ENCODE data around the gene PPIF. TPM values are rescaled to one million over a fixed set of nuclear protein-coding genes. Genes with fewer than 3 reads are reported as not detected.

The PPIF gene
- polyA plus RNA-seq, 1 donor (not counting 4 experiments of a cell fraction or from before 2014, with no cell fraction given): 71.3 TPM

DNA sequence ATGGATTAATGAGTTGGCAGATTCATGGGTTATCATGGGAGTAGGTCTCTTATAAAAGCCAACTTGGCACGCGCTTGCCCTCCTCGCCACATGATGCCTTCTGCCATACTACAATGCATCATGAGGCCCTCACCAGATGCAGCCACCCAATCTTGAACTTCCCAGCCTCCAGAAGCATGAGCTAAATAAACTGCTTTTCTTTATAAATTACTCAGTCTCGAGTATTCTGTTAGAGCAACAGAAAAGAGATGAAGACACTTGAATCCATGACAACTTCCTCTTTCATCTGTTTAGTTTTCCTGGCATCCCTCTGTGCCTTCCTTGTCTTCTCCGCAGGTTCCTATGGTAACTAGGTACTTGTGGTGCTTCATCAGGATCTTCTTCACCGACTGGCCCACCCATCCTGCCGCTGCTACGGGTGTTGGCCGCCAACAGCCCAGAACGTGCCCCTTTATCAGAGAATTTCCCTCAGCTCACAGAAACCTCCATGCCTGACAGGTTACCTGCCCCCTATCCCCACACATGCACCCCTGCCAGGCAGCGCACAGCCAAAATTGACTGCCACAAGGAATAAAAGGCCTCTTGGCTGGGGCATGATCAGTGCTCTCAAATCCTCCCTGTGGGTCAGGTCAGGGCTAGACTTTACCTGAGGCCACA is 28.0 kb upstream of the PPIF start:
- Histone ChIP-seq H3K27ac (ENCODE audit: control insufficient read depth, insufficient read depth, low read length) (no peak overlapping the region), H3K9ac (ENCODE audit: control insufficient read depth, extremely low read depth, insufficient read depth, low read length) (no peak overlapping the region), H3K9me3 (ENCODE audit: control insufficient read depth, low read depth, low read length) (no peaks in the 10 kb centered on the region), H3K4me3 (ENCODE audit: control insufficient read depth in 2 of 3, extremely low read depth in 1 of 3, insufficient read depth in 2 of 3, low read depth in 1 of 3, low read length in 3 of 3) (no peak overlapping the region), H3K27me3 (ENCODE audit: control insufficient read depth, extremely low read depth, insufficient read depth, low read length) (no peaks in the 10 kb centered on the region), H3K79me2 (ENCODE audit: control insufficient read depth, insufficient read depth, low read length) (no peaks in the 10 kb centered on the region), H3K9me1 (ENCODE audit: control insufficient read depth, extremely low read depth, insufficient read depth, low read length) (no peaks in the 10 kb centered on the region), H3K4me1 (ENCODE audit: control insufficient read depth, extremely low read depth, insufficient read depth, low read length) (peaks cover 68% of the 10 kb centered on the region), H4K20me1 (ENCODE audit: control insufficient read depth, extremely low read depth, insufficient read depth, low read length) (no peaks in the 10 kb centered on the region), H3K4me2 (ENCODE audit: control insufficient read depth, extremely low read depth, insufficient read depth, low read depth, low read length) (no peak overlapping the region), H2AFZ (ENCODE audit: control insufficient read depth, low read length) (no peak overlapping the region), H3K36me3 (ENCODE audit: control insufficient read depth in 2 of 2, extremely low read depth in 1 of 2, insufficient read depth in 2 of 2, low read length in 2 of 2) (no peaks in the 10 kb centered on the region)
- dilution Hi-C loops (cut with MboI; ENCODE audit: extremely low pct_ligation_motif_present, low sequenced_read_pairs): no loop called here
- FAIRE-seq (no peak), DNase-seq (ENCODE audit: low read depth, low spot score) (no peak)
- TF ChIP-seq, protein P1, sequence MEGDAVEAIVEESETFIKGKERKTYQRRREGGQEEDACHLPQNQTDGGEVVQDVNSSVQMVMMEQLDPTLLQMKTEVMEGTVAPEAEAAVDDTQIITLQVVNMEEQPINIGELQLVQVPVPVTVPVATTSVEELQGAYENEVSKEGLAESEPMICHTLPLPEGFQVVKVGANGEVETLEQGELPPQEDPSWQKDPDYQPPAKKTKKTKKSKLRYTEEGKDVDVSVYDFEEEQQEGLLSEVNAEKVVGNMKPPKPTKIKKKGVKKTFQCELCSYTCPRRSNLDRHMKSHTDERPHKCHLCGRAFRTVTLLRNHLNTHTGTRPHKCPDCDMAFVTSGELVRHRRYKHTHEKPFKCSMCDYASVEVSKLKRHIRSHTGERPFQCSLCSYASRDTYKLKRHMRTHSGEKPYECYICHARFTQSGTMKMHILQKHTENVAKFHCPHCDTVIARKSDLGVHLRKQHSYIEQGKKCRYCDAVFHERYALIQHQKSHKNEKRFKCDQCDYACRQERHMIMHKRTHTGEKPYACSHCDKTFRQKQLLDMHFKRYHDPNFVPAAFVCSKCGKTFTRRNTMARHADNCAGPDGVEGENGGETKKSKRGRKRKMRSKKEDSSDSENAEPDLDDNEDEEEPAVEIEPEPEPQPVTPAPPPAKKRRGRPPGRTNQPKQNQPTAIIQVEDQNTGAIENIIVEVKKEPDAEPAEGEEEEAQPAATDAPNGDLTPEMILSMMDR (optimal IDR thresholded peaks at IDR 0.05 in 1 of 3, IDR thresholded peaks at IDR 0.05 in 1 of 3, conservative IDR thresholded peaks at IDR 0.05 in 1 of 3; ENCODE audit: extremely low read depth in 1 of 3, insufficient read depth in 2 of 3, low read length in 3 of 3): no peak
- no peak for TF ChIP-seq EZH2 (IDR thresholded peaks at IDR 0.05; ENCODE audit: low read length)

DNA sequence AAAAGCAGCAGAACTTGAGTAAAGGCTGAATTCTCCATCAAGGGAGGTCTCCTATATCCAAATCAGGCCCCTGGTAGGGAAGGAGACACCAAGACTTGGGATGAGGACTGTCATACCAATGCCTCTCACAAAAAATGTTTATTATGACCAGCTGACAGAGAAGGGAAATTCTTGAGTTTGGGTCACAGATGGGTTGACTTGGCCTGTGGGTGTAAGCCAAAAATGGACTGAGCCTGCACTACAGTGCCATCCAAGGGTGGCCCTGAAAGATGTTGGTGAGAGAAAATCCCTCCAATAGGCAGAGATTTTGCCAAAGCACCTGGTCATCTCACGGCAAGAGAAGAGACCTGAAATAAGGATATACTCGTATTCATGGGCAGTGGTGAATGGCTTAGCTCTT is 27.0 kb upstream of the PPIF start:
- H3K4me1 ChIP-seq (ENCODE audit: control insufficient read depth, extremely low read depth, insufficient read depth, low read length): peaks cover 60% of the 10 kb centered on the region
- dilution Hi-C loops (cut with MboI; ENCODE audit: extremely low pct_ligation_motif_present, low sequenced_read_pairs): no loop called here

More for the DNA sequence above, 27.0 kb upstream of the PPIF start:
- no peak for FAIRE-seq
- no peaks in the 10 kb centered on the region for H3K79me2 ChIP-seq (ENCODE audit: control insufficient read depth, insufficient read depth, low read length)
- no peaks in the 10 kb centered on the region for H3K9me3 ChIP-seq (ENCODE audit: control insufficient read depth, low read depth, low read length)
- no peak overlapping the region for H3K9ac ChIP-seq (ENCODE audit: control insufficient read depth, extremely low read depth, insufficient read depth, low read length)
- no peak for DNase-seq (ENCODE audit: low read depth, low spot score)
- TF ChIP-seq, protein P1 (optimal IDR thresholded peaks at IDR 0.05 in 1 of 3, IDR thresholded peaks at IDR 0.05 in 1 of 3, conservative IDR thresholded peaks at IDR 0.05 in 1 of 3; ENCODE audit: extremely low read depth in 1 of 3, insufficient read depth in 2 of 3, low read length in 3 of 3): no peak
- TF ChIP-seq EZH2 (IDR thresholded peaks at IDR 0.05; ENCODE audit: low read length): no peak
- no peak overlapping the region for H3K4me3 ChIP-seq (ENCODE audit: control insufficient read depth in 2 of 3, extremely low read depth in 1 of 3, insufficient read depth in 2 of 3, low read depth in 1 of 3, low read length in 3 of 3)
- H3K4me2 ChIP-seq (ENCODE audit: control insufficient read depth, extremely low read depth, insufficient read depth, low read depth, low read length): no peak overlapping the region
- no peaks in the 10 kb centered on the region for H3K27me3 ChIP-seq (ENCODE audit: control insufficient read depth, extremely low read depth, insufficient read depth, low read length)
- H4K20me1 ChIP-seq (ENCODE audit: control insufficient read depth, extremely low read depth, insufficient read depth, low read length): no peaks in the 10 kb centered on the region
- H3K9me1 ChIP-seq (ENCODE audit: control insufficient read depth, extremely low read depth, insufficient read depth, low read length): no peaks in the 10 kb centered on the region
- H2AFZ ChIP-seq (ENCODE audit: control insufficient read depth, low read length): no peak overlapping the region
- H3K36me3 ChIP-seq (ENCODE audit: control insufficient read depth in 2 of 2, extremely low read depth in 1 of 2, insufficient read depth in 2 of 2, low read length in 2 of 2): no peaks in the 10 kb centered on the region
- H3K27ac ChIP-seq (ENCODE audit: control insufficient read depth, insufficient read depth, low read length): peak overlapping the region; percentile 72

All from keratinocyte (primary cell).